NCI-H2227 (cell line): Measurements from ENCODE around the gene PTK6.
"Not testable (repeated sequence)": the region's sequence is repeated elsewhere in the genome, so short reads cannot be mapped to it uniquely, and the experiment has no call there.

Source experiments
- DNase-seq: peaks from one replicate; lab custom pipeline; 2025; ENCODE audit not compliant: unreplicated experiment; lab: John Stamatoyannopoulos, UW

Gene PTK6

GRCh38 chr20:63517376-63518309, 19.5 kb downstream of the PTK6 start:
- no peak for DNase-seq

GRCh38 chr20:63514520-63514919, 22.7 kb downstream of the PTK6 start:
- not testable (repeated sequence) for DNase-seq

DNA sequence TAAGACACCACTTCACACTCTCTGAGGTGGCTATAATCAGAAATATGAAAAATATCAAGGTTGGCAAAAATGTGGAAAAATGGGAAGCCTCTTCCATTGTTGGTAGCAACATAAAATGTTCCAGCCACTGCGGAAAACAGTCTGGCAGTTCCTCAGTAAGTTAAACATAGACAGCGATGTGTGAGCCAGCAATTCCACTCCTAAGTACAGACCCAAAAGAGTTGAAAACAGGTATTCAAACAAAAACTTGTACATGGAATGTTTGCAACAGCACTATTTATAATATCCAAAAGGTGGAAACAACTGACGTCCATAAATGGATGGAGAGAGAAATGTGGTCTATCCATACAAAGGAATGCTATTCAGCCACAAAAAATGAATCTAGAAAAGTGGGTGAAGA, 24.0 kb downstream of the PTK6 start:
- DNase-seq = no peak

- DNase-seq = no peak
These were observed 28.1 kb downstream of the PTK6 start for GRCh38 chr20:63509088-63509564.

GRCh38 chr20:63508072-63508768, 29.0 kb downstream of the PTK6 start:
- DNase-seq = no peak

DNA sequence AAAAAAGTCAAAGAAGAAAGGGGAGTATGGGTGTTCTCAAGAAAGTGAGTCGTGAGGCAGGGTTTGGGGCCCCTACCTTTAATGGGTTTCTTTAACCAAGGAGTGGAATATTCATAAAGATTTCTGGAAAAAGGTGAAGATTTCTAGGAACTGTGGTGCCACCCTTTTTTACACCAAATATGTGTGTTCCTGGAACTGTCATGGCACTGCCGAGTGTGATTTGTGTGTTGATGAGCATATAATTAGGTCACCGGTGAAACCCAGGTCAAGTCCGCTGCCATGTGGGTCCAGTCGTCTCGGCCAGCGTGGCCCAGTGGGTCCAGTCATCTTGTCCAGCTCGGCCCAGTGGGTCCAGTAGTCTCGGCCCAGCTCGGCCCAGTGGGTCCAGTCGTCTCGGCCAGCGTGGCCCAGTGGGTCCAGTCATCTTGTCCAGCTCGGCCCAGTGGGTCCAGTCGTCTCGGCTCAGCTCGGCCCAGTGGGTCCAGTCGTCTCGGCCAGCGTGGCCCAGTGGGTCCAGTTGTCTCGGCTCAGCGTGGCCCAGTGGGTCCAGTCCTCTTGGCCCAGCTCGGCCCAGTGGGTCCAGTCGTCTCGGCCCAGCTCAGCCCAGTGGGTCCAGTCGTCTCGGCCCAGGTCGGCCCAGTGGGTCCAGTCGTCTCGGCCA, 30.0 kb downstream of the PTK6 start:
- no peak for DNase-seq

- DNase-seq = no peak
These were observed 31.5 kb downstream of the PTK6 start for GRCh38 chr20:63505723-63506122.

DNA sequence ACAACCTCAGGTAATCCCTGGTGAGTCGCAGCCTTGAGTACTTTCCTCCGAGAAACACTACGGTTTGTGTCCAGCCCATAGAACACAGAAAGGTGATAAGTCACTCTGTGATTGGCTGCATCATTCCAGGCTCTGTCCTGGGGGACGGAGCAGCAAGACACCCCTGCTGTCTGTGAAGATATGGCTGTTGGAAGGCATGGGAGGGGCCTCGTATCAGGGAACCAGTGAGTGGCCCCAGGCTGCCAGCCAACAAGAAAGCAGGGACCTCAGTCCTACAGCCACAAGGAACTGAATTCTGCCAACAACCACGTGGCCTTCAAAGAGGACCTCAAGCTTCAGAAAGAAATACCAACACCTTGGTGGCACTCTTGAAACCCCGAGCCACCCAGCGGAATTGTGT, 31.9 kb downstream of the PTK6 start:
- no peak for DNase-seq

DNA sequence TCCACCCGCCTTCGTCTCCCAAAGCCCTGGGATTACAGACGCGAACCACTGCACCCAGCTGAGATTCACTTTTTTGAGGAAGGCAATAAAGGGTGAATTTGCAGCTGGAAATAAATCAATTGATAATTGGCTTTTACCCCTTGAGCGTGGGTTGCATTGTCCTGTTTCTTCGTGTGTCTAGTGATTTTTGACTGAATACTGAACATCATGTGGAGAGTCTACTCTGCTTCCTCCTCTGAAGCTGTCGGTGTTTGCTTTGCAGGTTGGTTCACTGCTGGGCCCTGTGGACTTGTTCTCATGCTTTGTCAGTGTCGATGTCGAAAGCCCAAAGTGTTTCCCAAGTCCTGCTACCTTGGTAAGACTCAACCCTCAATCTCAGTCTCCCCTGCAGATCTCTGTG, 32.5 kb downstream of the PTK6 start:
- no peak for DNase-seq

GRCh38 chr20:63503524-63503923, 33.7 kb downstream of the PTK6 start:
- no peak for DNase-seq

DNA sequence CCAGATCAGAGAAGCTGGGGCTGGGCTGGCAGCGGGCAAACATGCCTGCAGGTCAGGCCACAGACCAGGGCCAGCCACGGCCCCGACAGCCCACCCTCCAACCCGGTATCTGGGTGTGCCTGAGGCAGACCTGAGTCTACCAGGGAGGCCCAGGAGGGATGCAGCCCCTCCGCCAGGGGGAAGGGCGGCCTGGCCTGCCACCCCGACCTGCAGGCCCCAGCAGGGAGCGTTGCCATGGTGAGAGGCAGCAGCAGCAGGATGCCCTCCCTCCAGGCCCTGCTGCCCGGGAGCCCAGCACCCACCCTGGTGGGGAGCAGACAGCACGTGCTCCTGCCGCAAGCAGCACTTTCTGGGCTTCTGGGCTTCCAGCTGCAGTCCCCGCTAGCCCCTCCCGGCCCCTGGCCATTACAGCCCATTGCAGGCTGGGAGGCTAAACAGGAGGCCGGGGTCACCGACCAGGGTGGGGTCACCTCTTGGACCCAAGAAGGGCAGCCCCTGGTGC, 34.5 kb downstream of the PTK6 start:
- DNase-seq = no peak

GRCh38 chr20:63501818-63502670, 35.1 kb downstream of the PTK6 start:
- DNase-seq = peak; percentile 73

DNA sequence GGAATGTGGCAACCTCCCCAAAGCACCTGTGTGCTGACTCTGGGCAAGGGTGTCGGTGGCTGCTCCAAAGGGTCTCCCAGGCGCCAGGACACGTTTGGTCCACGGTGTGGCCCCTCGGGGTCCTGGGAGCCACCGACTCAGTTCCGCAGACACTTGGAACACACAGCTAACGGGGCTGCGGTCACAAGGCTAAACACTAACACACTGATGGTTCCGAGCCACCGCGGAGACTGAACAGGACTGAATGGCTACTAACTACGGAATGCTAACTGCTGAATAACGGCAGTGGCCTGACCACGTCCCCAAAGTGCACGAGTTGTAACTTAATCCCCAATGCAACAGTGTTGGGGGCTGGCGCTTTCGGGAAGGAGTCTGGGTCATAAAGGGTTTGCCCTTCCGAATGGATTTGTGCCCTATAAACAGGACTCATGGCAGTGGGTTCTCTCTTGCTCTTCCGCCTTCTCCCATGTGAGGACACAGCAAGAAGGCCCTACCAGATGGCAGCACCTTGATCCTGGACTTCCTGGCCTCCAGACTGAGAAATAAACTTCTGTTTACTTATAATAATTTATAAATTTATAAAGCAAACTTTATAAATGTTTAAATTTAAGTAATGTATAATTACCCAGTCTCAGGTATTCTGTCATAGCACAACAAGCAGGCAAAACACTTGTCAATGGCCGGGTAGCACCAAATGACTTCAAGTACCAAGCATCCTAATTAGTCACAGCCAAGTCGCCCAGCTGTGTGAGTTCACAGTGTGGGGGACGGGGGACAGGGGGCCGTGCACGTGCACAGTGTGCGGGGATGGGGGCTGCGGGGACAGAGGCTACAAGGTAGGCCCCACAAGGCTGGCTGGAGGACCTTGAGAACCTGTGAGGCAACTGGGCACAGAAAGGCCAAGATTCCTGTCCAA, 36.0 kb downstream of the PTK6 start:
- DNase-seq = no peak

DNA sequence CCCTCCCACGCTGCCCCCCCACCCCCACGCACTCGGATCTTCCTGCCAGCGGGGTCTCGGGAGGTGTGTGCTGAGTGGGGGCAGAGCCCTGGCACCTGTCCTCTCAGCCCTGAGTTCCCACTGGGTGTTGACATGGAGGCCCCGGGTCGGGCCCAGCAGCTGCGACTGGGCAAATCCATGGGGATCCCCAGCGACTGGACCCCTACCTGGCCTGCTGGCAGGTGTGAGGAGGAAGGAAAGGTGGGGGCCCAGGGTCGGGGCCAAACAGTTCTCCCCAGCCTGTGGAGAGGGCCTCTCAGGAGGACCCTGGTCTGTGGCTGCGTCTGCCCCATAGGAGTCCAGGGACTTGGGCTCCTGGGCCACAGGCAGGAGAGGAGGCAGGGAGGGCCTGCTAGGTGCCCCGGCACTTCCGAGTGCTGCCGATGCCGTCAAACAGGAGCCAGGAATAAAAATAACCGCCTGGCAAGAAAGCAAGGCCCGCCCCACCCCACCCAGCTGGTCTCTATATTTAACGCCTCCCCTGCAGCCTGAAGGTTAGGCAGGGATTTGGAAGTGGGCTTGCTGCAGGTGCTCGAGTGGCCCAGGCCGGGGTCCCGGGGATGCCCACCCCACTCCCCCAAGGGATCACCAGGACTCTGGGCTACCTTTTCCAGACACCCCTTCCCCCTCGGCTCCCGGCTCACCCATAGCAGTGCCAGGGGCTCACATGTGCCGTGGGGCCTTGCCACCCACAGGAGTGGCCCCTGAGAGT, 36.9 kb downstream of the PTK6 start:
- DNase-seq = no peak

DNA sequence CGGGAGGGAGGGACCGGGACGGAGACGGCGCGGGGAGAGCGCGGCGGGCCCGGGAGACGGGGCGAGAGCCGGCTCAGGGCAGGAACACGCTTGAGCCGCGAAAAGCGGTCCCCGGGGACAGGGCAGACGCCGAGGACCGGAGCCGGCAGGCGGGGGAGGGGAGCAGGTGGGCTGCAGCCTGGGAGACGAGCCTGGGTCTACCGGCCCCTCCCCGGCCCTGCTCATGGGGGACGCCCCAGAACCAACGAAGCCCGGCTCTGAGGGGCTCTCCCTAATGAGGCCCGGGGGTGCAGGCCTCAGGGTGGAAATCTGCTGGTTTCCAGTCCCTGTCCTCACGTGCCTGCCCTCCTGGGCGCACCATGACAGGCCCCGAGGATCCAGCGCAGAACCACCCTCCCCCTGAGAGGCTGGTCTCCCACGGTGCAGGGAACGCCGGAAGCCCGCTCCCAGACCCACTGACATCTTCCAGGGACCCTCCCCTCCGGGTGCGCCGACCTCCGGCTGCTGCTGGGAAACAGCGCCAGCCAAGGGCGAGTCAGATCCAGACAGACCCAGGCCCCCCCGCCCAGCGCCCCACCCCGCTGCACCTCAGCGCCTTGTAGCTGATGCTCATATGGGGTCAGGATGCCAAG, 37.7 kb downstream of the PTK6 start:
- peak; percentile 48 for DNase-seq

DNA sequence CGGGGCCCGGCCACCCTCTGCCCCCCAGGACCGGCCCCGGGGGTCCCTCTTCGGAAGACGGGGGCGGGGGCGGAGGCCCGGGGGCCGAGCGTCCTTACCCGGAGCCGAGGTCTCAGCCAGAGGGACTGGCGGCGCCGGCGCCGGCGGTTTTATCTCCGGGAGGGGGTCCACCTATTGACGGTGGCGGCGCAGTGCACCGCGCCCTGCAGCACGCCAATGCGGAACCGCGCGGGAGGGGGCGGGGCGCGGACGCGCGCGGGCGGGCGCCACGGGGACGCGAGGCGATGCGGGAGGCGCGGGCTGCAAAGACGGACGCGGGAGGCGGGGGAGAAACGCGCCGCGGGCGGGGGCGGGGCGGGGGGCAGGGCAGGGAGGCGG, 38.2 kb downstream of the PTK6 start, which contains the start of gene EEF1A2:
Gene EEF1A2 (minus strand): TSS at position 124 of the 378 bp plus-strand sequence. CDS start 1,320 bp downstream, outside the sequence.
- DNase-seq = peak; percentile 81

DNA sequence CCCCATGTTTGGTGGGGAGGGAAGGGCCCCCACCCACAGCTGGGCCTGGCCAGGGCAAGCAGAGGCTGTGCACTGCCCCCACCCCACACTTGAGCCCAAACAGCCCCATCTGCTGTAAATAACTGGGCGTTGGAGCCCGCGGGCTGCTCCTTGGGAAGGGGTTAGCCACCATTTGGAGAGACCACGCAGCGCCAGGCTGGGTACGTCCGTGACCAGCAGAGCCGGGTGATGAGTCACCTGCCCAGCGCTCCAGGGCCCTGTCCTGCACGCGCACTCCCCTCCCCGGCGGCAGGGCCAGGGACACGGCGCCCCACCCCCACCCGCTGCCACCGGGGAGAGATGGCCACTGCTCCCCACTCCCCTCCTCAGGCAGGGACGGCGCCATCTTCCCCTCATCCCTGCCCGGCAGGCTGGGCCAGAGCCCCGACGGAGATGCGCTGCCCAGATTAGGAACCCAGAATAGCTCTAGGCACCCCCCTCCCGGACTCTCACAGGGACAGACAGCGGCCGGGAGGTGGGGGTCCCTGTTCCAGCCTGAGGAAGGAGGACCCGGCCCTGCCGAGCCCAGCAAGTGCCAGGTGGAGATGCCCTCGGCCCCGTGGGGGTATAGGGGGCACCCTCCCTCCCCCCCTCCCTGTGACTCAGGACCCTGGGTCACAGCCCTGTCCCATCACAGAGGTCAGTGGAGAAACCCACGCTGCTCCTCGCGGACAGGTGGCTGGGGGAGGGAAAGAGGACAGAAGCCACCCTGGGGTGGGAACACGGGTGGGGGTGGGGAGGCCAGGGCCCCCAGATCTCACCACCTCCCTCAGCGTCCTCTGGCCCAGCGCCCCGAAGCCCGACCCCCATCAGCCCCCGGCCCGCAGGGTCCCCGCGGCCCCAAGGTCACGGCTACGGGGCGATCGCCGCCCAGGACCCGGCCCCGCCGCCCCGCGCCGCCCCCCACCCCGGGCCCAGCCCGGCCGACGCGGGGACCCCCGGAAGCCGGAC, 38.9 kb downstream of the PTK6 start:
- DNase-seq = peak; percentile 58
